ENCODE results near the gene PUS1. TPM values are rescaled to one million over a fixed set of nuclear protein-coding genes. Genes with fewer than 3 reads are reported as not detected.

PUS1 gene
- total and polyA plus RNA-seq, 10 of the 15 experiments (the other 5 are each of a cell fraction or from before 2014, with no cell fraction given), result 1.3 to 74.2 (median 25.4) TPM

DNA sequence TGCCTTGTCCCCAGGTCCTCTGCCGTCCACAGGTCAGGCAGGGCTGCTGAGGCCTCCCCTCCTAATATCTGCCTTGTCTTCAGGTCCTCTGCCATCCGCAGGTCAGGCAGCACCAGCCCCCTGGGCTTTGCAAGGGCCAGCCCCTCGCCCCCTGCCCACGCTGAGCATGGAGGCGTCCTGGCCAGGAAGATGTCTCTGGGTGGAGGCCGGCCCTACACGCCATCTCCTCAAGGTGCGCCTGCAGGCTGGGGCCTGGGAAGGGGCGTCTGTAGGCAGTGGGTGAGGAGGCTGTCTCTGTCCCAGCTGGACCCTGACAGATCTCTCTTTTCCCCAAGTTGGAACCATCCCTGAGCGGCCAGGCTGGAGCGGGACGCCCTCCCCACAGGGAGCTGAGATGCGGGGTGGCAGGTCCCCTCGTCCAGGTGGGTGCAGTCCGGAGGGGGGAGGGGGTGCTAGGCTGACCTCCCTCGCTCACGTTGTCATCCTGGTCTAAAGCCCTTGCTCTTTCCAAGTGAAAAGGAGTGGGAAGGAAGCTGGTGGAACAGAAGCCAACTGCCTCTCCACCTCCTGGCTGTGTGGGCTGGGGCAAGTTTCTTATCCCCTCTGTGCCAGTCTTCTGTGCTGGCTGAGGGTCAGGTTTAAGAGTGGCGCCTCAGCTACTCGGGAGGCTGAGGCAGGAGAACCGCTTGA, 13.9 kb upstream of the PUS1 start:
- FAIRE-seq (no peak), ATAC-seq (no peak), DNase-seq (ENCODE audit: low read depth, low spot score) (no peak)
- Histone ChIP-seq H4K20me1 (ENCODE audit: control insufficient read depth, insufficient read depth) (no peaks in the 10 kb centered on the region), H3K4me3 (no peak overlapping the region), H3K4me1 (ENCODE audit: control insufficient read depth, insufficient read depth, low read length) (no peaks in the 10 kb centered on the region), H3K9ac (ENCODE audit: control insufficient read depth, insufficient read depth, low read length) (no peak overlapping the region), H3K79me2 (ENCODE audit: control insufficient read depth, insufficient read depth, low read length) (no peaks in the 10 kb centered on the region), H3K4me2 (ENCODE audit: control insufficient read depth, insufficient read depth) (no peak overlapping the region), H2AFZ (ENCODE audit: control insufficient read depth, low read depth, low read length) (no peak overlapping the region), H3K27ac (ENCODE audit: control insufficient read depth, insufficient read depth) (no peak overlapping the region), H3K36me3 (ENCODE audit: control insufficient read depth in 2 of 2, insufficient read depth in 2 of 2, low read length in 1 of 2) (no peaks in the 10 kb centered on the region; a peak in 3 of 4 replicates), H3K27me3 (replicated peaks in 1 of 2; ENCODE audit: control insufficient read depth in 2 of 2, insufficient read depth in 2 of 2, low read length in 1 of 2) (no peaks in the 10 kb centered on the region), H3K9me3 (replicated peaks; ENCODE audit: control insufficient read depth, insufficient read depth, low read length) (no peaks in the 10 kb centered on the region)
- BruUV-seq (replicated peaks), result no TSS peak
- POLR2A ChIA-PET, result no interaction called here
- RAD21 ChIA-PET (ENCODE audit: unreplicated experiment), result no interaction called here
- WGBS (ENCODE audit: insufficient coverage, insufficient replicate concordance, low lambda C conversion rate, missing lambda C conversion rate), result 89% methylated on average over 19 of the region's 20 CpGs
- in situ Hi-C loops (cut with MboI) (no loop called here), intact Hi-C loops (cut with micrococcal nuclease; ENCODE audit: unreplicated experiment) (no loop called here)
- SMC1A ChIA-PET (ENCODE audit: uncharacterized antibody, unreplicated experiment), result no interaction called here
- CTCF ChIA-PET, result no interaction called here
- TF ChIP-seq MTA2 (IDR thresholded peaks at IDR 0.05; ENCODE audit: low read depth) (no peak), IKZF2 (IDR thresholded peaks at IDR 0.05) (no peak), ESRRA (IDR thresholded peaks at IDR 0.05; ENCODE audit: low read length) (no peak), CBX3 (IDR thresholded peaks at IDR 0.05; ENCODE audit: borderline replicate concordance, low read depth) (no peak), SPI1 (IDR thresholded peaks at IDR 0.05; ENCODE audit: borderline replicate concordance, insufficient read depth, low read depth, low read length) (no peak), GABPA (IDR thresholded peaks at IDR 0.05; ENCODE audit: low read depth) (no peak), NRF1 (conservative IDR thresholded peaks at IDR 0.05; ENCODE audit: low read depth, low read length) (no peak), NR2C1 (IDR thresholded peaks at IDR 0.05) (no peak), FOXK2 (IDR thresholded peaks at IDR 0.05) (no peak), MEF2B (IDR thresholded peaks at IDR 0.05; ENCODE audit: partially characterized antibody, poor library complexity, severe bottlenecking) (no peak), CREM (IDR thresholded peaks at IDR 0.05; ENCODE audit: low read depth) (no peak), RAD21 (IDR thresholded peaks at IDR 0.05; ENCODE audit: insufficient read depth, low read depth, low read length) (no peak), SUZ12 (IDR thresholded peaks at IDR 0.05; ENCODE audit: unreplicated experiment) (no peak), ZNF622 (IDR thresholded peaks at IDR 0.05) (no peak), PML (IDR thresholded peaks at IDR 0.05; ENCODE audit: low read length) (no peak)
- TF ChIP-seq, protein P1, sequence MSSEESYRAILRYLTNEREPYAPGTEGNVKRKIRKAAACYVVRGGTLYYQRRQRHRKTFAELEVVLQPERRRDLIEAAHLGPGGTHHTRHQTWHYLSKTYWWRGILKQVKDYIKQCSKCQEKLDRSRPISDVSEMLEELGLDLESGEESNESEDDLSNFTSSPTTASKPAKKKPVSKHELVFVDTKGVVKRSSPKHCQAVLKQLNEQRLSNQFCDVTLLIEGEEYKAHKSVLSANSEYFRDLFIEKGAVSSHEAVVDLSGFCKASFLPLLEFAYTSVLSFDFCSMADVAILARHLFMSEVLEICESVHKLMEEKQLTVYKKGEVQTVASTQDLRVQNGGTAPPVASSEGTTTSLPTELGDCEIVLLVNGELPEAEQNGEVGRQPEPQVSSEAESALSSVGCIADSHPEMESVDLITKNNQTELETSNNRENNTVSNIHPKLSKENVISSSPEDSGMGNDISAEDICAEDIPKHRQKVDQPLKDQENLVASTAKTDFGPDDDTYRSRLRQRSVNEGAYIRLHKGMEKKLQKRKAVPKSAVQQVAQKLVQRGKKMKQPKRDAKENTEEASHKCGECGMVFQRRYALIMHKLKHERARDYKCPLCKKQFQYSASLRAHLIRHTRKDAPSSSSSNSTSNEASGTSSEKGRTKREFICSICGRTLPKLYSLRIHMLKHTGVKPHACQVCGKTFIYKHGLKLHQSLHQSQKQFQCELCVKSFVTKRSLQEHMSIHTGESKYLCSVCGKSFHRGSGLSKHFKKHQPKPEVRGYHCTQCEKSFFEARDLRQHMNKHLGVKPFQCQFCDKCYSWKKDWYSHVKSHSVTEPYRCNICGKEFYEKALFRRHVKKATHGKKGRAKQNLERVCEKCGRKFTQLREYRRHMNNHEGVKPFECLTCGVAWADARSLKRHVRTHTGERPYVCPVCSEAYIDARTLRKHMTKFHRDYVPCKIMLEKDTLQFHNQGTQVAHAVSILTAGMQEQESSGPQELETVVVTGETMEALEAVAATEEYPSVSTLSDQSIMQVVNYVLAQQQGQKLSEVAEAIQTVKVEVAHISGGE (CRISPR knock-in tag; IDR thresholded peaks at IDR 0.05), result no peak
- TF ChIP-seq, protein P2, sequence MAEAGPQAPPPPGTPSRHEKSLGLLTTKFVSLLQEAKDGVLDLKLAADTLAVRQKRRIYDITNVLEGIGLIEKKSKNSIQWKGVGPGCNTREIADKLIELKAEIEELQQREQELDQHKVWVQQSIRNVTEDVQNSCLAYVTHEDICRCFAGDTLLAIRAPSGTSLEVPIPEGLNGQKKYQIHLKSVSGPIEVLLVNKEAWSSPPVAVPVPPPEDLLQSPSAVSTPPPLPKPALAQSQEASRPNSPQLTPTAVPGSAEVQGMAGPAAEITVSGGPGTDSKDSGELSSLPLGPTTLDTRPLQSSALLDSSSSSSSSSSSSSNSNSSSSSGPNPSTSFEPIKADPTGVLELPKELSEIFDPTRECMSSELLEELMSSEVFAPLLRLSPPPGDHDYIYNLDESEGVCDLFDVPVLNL (IDR thresholded peaks at IDR 0.05; ENCODE audit: low read depth, low read length), result no peak
- TF ChIP-seq, protein P3, sequence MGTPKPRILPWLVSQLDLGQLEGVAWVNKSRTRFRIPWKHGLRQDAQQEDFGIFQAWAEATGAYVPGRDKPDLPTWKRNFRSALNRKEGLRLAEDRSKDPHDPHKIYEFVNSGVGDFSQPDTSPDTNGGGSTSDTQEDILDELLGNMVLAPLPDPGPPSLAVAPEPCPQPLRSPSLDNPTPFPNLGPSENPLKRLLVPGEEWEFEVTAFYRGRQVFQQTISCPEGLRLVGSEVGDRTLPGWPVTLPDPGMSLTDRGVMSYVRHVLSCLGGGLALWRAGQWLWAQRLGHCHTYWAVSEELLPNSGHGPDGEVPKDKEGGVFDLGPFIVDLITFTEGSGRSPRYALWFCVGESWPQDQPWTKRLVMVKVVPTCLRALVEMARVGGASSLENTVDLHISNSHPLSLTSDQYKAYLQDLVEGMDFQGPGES (IDR thresholded peaks at IDR 0.05), result no peak

Data from GM12878 (cell line).